ENCODE data around the gene SLC22A5. TPM values are rescaled to one million over a fixed set of nuclear protein-coding genes. Genes with fewer than 3 reads are reported as not detected.

Gene SLC22A5
- total and polyA plus RNA-seq, 9 of the 15 experiments (the other 6 are each of a cell fraction or from before 2014, with no cell fraction given) = 3.0 to 16.6 (median 8.3) TPM

DNA sequence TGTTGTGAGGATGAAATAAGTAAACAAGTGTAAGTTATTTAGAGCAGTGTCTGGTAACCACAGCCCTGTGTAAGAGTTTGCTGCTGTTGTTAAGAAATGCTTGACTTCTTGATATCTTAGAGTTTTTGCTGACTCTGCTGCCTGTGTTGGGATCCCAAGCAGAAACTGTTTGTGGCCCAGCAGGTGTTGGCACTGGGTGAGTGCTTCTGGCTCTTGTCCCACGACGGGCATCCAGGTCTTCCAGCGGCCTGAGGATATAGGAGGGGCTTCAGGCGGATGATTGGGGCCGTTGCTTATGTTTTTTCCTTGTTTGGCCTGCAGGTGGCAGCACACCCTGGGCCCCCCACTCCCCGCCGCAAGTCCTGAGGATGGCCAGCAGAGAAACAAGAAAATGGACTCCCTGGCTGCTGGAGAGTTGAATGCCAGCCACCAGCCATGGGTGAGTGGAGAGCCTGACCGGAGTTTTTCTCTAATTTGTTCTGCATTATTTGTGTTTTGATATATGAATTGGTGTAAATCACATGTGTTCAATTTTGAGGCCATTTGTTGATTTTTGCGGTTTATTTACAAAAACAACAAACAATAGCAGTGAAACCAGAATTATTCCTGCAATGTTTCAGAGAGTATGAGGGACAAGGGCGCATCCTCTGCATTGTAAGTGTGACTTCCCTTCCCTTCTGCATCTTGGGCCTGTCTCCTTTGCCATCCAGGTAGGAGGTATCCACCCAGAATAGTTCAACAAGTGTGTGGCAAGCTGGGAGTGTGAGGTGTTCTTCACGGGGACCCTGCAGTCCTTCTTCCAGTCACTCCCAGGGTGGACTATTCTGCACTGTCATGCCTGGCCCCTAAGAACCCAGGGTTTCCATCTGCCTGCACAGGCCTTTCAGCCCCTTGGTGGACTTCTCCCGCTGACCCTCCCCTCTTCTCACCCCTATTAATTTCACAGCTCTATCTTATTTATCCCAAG, 50.3 kb downstream of the SLC22A5 start (continued):
- no peak for TF ChIP-seq ZFPM2 (CRISPR knock-in tag; IDR thresholded peaks at IDR 0.05)
- TF ChIP-seq POLR2B (IDR thresholded peaks at IDR 0.05; ENCODE audit: low read depth, partially characterized antibody) = no peak
- peak; percentile 84 to 89 for TF ChIP-seq MAZ (CRISPR knock-in tag; conservative IDR thresholded peaks at IDR 0.05 in 1 of 2, IDR thresholded peaks at IDR 0.05 in 1 of 2)
- TF ChIP-seq, protein P1, sequence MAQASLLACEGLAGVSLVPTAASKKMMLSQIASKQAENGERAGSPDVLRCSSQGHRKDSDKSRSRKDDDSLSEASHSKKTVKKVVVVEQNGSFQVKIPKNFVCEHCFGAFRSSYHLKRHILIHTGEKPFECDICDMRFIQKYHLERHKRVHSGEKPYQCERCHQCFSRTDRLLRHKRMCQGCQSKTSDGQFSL (CRISPR knock-in tag; IDR thresholded peaks at IDR 0.05) = peak; percentile 87
- TF ChIP-seq, protein P1 (tag; IDR thresholded peaks at IDR 0.05) = peak; percentile 45 to 70; a peak in 2 of 4 replicates
- peak; percentile 23 for TF ChIP-seq TAF1 (IDR thresholded peaks at IDR 0.05; ENCODE audit: control insufficient read depth, extremely low read depth, insufficient read depth, low read length, severe bottlenecking)
- TF ChIP-seq NCOA1 (IDR thresholded peaks at IDR 0.05; ENCODE audit: low read depth) = no peak
- TF ChIP-seq, protein P2, sequence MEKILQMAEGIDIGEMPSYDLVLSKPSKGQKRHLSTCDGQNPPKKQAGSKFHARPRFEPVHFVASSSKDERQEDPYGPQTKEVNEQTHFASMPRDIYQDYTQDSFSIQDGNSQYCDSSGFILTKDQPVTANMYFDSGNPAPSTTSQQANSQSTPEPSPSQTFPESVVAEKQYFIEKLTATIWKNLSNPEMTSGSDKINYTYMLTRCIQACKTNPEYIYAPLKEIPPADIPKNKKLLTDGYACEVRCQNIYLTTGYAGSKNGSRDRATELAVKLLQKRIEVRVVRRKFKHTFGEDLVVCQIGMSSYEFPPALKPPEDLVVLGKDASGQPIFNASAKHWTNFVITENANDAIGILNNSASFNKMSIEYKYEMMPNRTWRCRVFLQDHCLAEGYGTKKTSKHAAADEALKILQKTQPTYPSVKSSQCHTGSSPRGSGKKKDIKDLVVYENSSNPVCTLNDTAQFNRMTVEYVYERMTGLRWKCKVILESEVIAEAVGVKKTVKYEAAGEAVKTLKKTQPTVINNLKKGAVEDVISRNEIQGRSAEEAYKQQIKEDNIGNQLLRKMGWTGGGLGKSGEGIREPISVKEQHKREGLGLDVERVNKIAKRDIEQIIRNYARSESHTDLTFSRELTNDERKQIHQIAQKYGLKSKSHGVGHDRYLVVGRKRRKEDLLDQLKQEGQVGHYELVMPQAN (IDR thresholded peaks at IDR 0.05; ENCODE audit: borderline replicate concordance) = no peak
- peak; percentile 91 for TF ChIP-seq ZNF766 (CRISPR knock-in tag; conservative IDR thresholded peaks at IDR 0.05)
- TF ChIP-seq, protein P3, sequence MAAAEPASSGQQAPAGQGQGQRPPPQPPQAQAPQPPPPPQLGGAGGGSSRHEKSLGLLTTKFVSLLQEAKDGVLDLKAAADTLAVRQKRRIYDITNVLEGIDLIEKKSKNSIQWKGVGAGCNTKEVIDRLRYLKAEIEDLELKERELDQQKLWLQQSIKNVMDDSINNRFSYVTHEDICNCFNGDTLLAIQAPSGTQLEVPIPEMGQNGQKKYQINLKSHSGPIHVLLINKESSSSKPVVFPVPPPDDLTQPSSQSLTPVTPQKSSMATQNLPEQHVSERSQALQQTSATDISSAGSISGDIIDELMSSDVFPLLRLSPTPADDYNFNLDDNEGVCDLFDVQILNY (CRISPR knock-in tag; IDR thresholded peaks at IDR 0.05) = no peak
- TF ChIP-seq, protein P4, sequence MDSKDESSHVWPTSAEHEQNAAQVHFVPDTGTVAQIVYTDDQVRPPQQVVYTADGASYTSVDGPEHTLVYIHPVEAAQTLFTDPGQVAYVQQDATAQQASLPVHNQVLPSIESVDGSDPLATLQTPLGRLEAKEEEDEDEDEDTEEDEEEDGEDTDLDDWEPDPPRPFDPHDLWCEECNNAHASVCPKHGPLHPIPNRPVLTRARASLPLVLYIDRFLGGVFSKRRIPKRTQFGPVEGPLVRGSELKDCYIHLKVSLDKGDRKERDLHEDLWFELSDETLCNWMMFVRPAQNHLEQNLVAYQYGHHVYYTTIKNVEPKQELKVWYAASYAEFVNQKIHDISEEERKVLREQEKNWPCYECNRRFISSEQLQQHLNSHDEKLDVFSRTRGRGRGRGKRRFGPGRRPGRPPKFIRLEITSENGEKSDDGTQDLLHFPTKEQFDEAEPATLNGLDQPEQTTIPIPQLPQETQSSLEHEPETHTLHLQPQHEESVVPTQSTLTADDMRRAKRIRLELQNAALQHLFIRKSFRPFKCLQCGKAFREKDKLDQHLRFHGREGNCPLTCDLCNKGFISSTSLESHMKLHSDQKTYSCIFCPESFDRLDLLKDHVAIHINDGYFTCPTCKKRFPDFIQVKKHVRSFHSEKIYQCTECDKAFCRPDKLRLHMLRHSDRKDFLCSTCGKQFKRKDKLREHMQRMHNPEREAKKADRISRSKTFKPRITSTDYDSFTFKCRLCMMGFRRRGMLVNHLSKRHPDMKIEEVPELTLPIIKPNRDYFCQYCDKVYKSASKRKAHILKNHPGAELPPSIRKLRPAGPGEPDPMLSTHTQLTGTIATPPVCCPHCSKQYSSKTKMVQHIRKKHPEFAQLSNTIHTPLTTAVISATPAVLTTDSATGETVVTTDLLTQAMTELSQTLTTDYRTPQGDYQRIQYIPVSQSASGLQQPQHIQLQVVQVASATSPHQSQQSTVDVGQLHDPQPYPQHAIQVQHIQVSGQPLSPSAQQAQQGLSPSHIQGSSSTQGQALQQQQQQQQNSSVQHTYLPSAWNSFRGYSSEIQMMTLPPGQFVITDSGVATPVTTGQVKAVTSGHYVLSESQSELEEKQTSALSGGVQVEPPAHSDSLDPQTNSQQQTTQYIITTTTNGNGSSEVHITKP (IDR thresholded peaks at IDR 0.05; ENCODE audit: partially characterized antibody) = no peak
- TF ChIP-seq SMAD2 (IDR thresholded peaks at IDR 0.05; ENCODE audit: low read depth, low read length) = no peak
- no peak for TF ChIP-seq ASH1L (IDR thresholded peaks at IDR 0.05; ENCODE audit: borderline replicate concordance, low read depth, partially characterized antibody)
- TF ChIP-seq ZNF224 (CRISPR knock-in tag; IDR thresholded peaks at IDR 0.05) = no peak
- no peak for TF ChIP-seq IRF2 (CRISPR knock-in tag; IDR thresholded peaks at IDR 0.05)
- TF ChIP-seq, protein P5, sequence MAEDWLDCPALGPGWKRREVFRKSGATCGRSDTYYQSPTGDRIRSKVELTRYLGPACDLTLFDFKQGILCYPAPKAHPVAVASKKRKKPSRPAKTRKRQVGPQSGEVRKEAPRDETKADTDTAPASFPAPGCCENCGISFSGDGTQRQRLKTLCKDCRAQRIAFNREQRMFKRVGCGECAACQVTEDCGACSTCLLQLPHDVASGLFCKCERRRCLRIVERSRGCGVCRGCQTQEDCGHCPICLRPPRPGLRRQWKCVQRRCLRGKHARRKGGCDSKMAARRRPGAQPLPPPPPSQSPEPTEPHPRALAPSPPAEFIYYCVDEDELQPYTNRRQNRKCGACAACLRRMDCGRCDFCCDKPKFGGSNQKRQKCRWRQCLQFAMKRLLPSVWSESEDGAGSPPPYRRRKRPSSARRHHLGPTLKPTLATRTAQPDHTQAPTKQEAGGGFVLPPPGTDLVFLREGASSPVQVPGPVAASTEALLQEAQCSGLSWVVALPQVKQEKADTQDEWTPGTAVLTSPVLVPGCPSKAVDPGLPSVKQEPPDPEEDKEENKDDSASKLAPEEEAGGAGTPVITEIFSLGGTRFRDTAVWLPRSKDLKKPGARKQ (CRISPR knock-in tag; IDR thresholded peaks at IDR 0.05) = no peak
